GM19463 (cell line): Measurements from ENCODE around the gene RAD18.

Experiments
- ATAC-seq: cut with Tn5 transposase; IDR thresholded peaks from one replicate; pipeline ENCODE4 v1.9.1; 2021; ENCODE audit warnings: mild to moderate bottlenecking, moderate library complexity; ENCODE audit not compliant: unreplicated experiment

RAD18 gene

GRCh38 chr3:8839607-8840325 is 123.5 kb downstream of the RAD18 start:
- ATAC-seq = no peak

GRCh38 chr3:8838765-8839423 is 124.4 kb downstream of the RAD18 start:
- ATAC-seq = no peak

- ATAC-seq = no peak
These were observed 125.0 kb downstream of the RAD18 start for GRCh38 chr3:8838234-8838633.

- ATAC-seq = no peak
These were observed 126.1 kb downstream of the RAD18 start for GRCh38 chr3:8837162-8837561.

GRCh38 chr3:8836096-8836495 is 127.2 kb downstream of the RAD18 start:
- no peak for ATAC-seq

GRCh38 chr3:8835385-8835784 is 127.9 kb downstream of the RAD18 start:
- no peak for ATAC-seq

GRCh38 chr3:8834974-8835373 is 128.3 kb downstream of the RAD18 start:
- ATAC-seq = no peak

GRCh38 chr3:8827641-8828040 is 135.6 kb downstream of the RAD18 start:
- no peak for ATAC-seq
